HEK293 (cell line): ENCODE data around the gene TMEM255B.

ENCODE experiments used
- BCL11B ChIP-seq: fragments of 450-650 bp; formaldehyde crosslinking; IDR thresholded peaks from 2 replicates; pipeline ENCODE4 v1.5.1; 2016; ENCODE audit warnings: low read depth, missing biosample characterization, missing genetic modification characterization
- GLI4 ChIP-seq: fragments of 450-650 bp; formaldehyde crosslinking; IDR thresholded peaks from 2 replicates; pipeline ENCODE4 v1.5.1; 2016; ENCODE audit warnings: missing biosample characterization, missing genetic modification characterization
- IKZF3 ChIP-seq: fragments of 450-650 bp; IDR thresholded peaks from 2 replicates; pipeline ENCODE4 v1.5.0; 2018; ENCODE audit warnings: missing biosample characterization, mild to moderate bottlenecking, missing genetic modification characterization, moderate library complexity
- WT1 ChIP-seq: fragments of 450-650 bp; formaldehyde crosslinking; IDR thresholded peaks from 2 replicates; pipeline ENCODE4 v1.5.1; 2016; ENCODE audit warnings: missing biosample characterization, missing genetic modification characterization
- YY2 ChIP-seq: fragments of 450-650 bp; formaldehyde crosslinking; IDR thresholded peaks from 2 replicates; pipeline ENCODE4 v1.5.1; 2016; ENCODE audit warnings: missing biosample characterization, missing genetic modification characterization
- ZBTB20 ChIP-seq: fragments of 450-650 bp; formaldehyde crosslinking; IDR thresholded peaks from 2 replicates; pipeline ENCODE4 v1.5.1; 2016; ENCODE audit warnings: missing biosample characterization, missing genetic modification characterization
- ZBTB21 ChIP-seq: fragments of 450-650 bp; formaldehyde crosslinking; IDR thresholded peaks from 2 replicates; pipeline ENCODE4 v1.5.1; 2017; ENCODE audit warnings: missing biosample characterization, missing genetic modification characterization
- ZBTB48 ChIP-seq: fragments of 450-650 bp; formaldehyde crosslinking; IDR thresholded peaks from 2 replicates; pipeline ENCODE4 v1.5.1; 2016; ENCODE audit warnings: missing biosample characterization, missing genetic modification characterization
- ZEB2 ChIP-seq: fragments of 450-650 bp; formaldehyde crosslinking; IDR thresholded peaks from 2 replicates; pipeline ENCODE4 v1.5.1; 2016; ENCODE audit warnings: missing biosample characterization, missing genetic modification characterization
- ZFP3 ChIP-seq: fragments of 450-650 bp; formaldehyde crosslinking; IDR thresholded peaks from 2 replicates; pipeline ENCODE4 v1.5.1; 2016; ENCODE audit warnings: low read depth, missing biosample characterization, missing genetic modification characterization
- ZNF121 ChIP-seq: fragments of 450-650 bp; formaldehyde crosslinking; IDR thresholded peaks from 2 replicates; pipeline ENCODE4 v1.5.1; 2016; ENCODE audit warnings: missing biosample characterization, missing genetic modification characterization
- ZNF132 ChIP-seq: fragments of 450-650 bp; formaldehyde crosslinking; IDR thresholded peaks from 2 replicates; pipeline ENCODE4 v1.5.1; 2017; ENCODE audit warnings: missing biosample characterization, missing genetic modification characterization, borderline replicate concordance
- ZNF140 ChIP-seq: fragments of 450-650 bp; formaldehyde crosslinking; IDR thresholded peaks from 2 replicates; pipeline ENCODE4 v1.5.1; 2016; ENCODE audit warnings: missing biosample characterization, missing genetic modification characterization
- ZNF18 ChIP-seq: fragments of 450-650 bp; formaldehyde crosslinking; IDR thresholded peaks from 2 replicates; pipeline ENCODE4 v1.5.1; 2016; ENCODE audit warnings: missing biosample characterization, missing genetic modification characterization
- ZNF239 ChIP-seq: fragments of 450-650 bp; formaldehyde crosslinking; IDR thresholded peaks from 2 replicates; pipeline ENCODE4 v1.5.1; 2016; ENCODE audit warnings: missing biosample characterization, missing genetic modification characterization
- ZNF280D ChIP-seq: fragments of 450-650 bp; formaldehyde crosslinking; IDR thresholded peaks from 2 replicates; pipeline ENCODE4 v1.5.1; 2016; ENCODE audit warnings: missing biosample characterization, missing genetic modification characterization
- ZNF433 ChIP-seq: fragments of 450-650 bp; formaldehyde crosslinking; IDR thresholded peaks from 2 replicates; pipeline ENCODE4 v1.5.1; 2016; ENCODE audit warnings: missing biosample characterization, missing genetic modification characterization, low read depth
- ZNF510 ChIP-seq: fragments of 450-650 bp; formaldehyde crosslinking; IDR thresholded peaks from 2 replicates; pipeline ENCODE4 v1.5.1; 2018; ENCODE audit warnings: mild to moderate bottlenecking, missing genetic modification characterization, missing biosample characterization; ENCODE audit not compliant: insufficient replicate concordance
- ZNF571 ChIP-seq: fragments of 450-650 bp; formaldehyde crosslinking; IDR thresholded peaks from 2 replicates; pipeline ENCODE4 v1.5.0; 2017; ENCODE audit warnings: missing biosample characterization, missing genetic modification characterization
- ZNF621 ChIP-seq: fragments of 450-650 bp; formaldehyde crosslinking; IDR thresholded peaks from 2 replicates; pipeline ENCODE4 v1.5.1; 2017; ENCODE audit warnings: missing biosample characterization, missing genetic modification characterization
- ZNF629 ChIP-seq: fragments of 450-650 bp; formaldehyde crosslinking; IDR thresholded peaks from 2 replicates; pipeline ENCODE4 v1.5.1; 2017; ENCODE audit warnings: missing biosample characterization, missing genetic modification characterization
- ZNF654 ChIP-seq: fragments of 450-650 bp; formaldehyde crosslinking; IDR thresholded peaks from 2 replicates; pipeline ENCODE4 v1.5.1; 2016; ENCODE audit warnings: low read depth, missing biosample characterization, missing genetic modification characterization
- ZNF692 ChIP-seq: fragments of 450-650 bp; formaldehyde crosslinking; IDR thresholded peaks from 2 replicates; pipeline ENCODE4 v1.5.1; 2016; ENCODE audit warnings: missing biosample characterization, missing genetic modification characterization
- ZNF777 ChIP-seq: fragments of 450-650 bp; formaldehyde crosslinking; IDR thresholded peaks from 2 replicates; pipeline ENCODE4 v1.5.1; 2017; ENCODE audit warnings: missing biosample characterization, missing genetic modification characterization, borderline replicate concordance
- TF ChIP-seq, protein P1 (sequence below): fragments of 450-650 bp; formaldehyde crosslinking; IDR thresholded peaks from 2 replicates; pipeline ENCODE4 v1.5.1; 2016; ENCODE audit warnings: missing biosample characterization, missing genetic modification characterization
- TF ChIP-seq, protein P2 (sequence below): fragments of 450-650 bp; formaldehyde crosslinking; conservative IDR thresholded peaks from 2 replicates; pipeline ENCODE4 v1.5.1; 2016; ENCODE audit warnings: low read depth, missing biosample characterization, missing genetic modification characterization

TMEM255B gene

GRCh38 chr13:113774177-113775107 lies 15.4 kb downstream of the TMEM255B start (continued):
- TF ChIP-seq GLI4 (tag by site-specific recombination), result peak; percentile 82; the same call in 1 of the 2 replicates
- TF ChIP-seq BCL11B (tag by site-specific recombination), result no peak
- TF ChIP-seq ZBTB21, result no peak
- TF ChIP-seq, protein P1, sequence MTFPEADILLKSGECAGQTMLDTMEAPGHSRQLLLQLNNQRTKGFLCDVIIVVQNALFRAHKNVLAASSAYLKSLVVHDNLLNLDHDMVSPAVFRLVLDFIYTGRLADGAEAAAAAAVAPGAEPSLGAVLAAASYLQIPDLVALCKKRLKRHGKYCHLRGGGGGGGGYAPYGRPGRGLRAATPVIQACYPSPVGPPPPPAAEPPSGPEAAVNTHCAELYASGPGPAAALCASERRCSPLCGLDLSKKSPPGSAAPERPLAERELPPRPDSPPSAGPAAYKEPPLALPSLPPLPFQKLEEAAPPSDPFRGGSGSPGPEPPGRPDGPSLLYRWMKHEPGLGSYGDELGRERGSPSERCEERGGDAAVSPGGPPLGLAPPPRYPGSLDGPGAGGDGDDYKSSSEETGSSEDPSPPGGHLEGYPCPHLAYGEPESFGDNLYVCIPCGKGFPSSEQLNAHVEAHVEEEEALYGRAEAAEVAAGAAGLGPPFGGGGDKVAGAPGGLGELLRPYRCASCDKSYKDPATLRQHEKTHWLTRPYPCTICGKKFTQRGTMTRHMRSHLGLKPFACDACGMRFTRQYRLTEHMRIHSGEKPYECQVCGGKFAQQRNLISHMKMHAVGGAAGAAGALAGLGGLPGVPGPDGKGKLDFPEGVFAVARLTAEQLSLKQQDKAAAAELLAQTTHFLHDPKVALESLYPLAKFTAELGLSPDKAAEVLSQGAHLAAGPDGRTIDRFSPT (tag by site-specific recombination), result peak; percentile 49; the same call in 1 of the 2 replicates
- TF ChIP-seq IKZF3 (tag by site-specific recombination), result no peak
- no peak for TF ChIP-seq WT1
- TF ChIP-seq ZNF239 (tag by site-specific recombination), result no peak
- no peak for TF ChIP-seq ZNF510
- no peak for TF ChIP-seq ZBTB20 (tag by site-specific recombination)
- no peak for TF ChIP-seq ZNF433 (tag by site-specific recombination)
- no peak for TF ChIP-seq ZNF654
- TF ChIP-seq, protein P2, sequence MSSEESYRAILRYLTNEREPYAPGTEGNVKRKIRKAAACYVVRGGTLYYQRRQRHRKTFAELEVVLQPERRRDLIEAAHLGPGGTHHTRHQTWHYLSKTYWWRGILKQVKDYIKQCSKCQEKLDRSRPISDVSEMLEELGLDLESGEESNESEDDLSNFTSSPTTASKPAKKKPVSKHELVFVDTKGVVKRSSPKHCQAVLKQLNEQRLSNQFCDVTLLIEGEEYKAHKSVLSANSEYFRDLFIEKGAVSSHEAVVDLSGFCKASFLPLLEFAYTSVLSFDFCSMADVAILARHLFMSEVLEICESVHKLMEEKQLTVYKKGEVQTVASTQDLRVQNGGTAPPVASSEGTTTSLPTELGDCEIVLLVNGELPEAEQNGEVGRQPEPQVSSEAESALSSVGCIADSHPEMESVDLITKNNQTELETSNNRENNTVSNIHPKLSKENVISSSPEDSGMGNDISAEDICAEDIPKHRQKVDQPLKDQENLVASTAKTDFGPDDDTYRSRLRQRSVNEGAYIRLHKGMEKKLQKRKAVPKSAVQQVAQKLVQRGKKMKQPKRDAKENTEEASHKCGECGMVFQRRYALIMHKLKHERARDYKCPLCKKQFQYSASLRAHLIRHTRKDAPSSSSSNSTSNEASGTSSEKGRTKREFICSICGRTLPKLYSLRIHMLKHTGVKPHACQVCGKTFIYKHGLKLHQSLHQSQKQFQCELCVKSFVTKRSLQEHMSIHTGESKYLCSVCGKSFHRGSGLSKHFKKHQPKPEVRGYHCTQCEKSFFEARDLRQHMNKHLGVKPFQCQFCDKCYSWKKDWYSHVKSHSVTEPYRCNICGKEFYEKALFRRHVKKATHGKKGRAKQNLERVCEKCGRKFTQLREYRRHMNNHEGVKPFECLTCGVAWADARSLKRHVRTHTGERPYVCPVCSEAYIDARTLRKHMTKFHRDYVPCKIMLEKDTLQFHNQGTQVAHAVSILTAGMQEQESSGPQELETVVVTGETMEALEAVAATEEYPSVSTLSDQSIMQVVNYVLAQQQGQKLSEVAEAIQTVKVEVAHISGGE, result no peak
- TF ChIP-seq ZNF121 (tag by site-specific recombination), result 0 out of 2 replicates have a peak, but pooled peaks have one; percentile 15
- no peak for TF ChIP-seq ZNF571 (tag by site-specific recombination)
- TF ChIP-seq ZFP3 (tag by site-specific recombination), result no peak
- TF ChIP-seq ZNF140 (tag by site-specific recombination), result peak; percentile 32
- TF ChIP-seq ZNF621 (tag by site-specific recombination), result peak; percentile 50; the same call in 1 of the 2 replicates
- no peak for TF ChIP-seq ZBTB48 (tag by site-specific recombination)
- TF ChIP-seq ZNF18 (tag by site-specific recombination), result peak; percentile 82
- no peak for TF ChIP-seq YY2 (tag by site-specific recombination)
- no peak for TF ChIP-seq ZNF280D (tag by site-specific recombination)
- no peak for TF ChIP-seq ZNF132 (tag by site-specific recombination)
- no peak for TF ChIP-seq ZEB2 (tag by site-specific recombination)
- TF ChIP-seq ZNF777 (tag by site-specific recombination), result no peak
- TF ChIP-seq ZNF692 (tag by site-specific recombination), result no peak
- no peak for TF ChIP-seq ZNF629
